Memory B cell (primary cell): ENCODE measurements around the gene SLC12A7.

Source experiments
- ATAC-seq: fragments of 150-1000 bp; cut with Tn5 transposase; 2 replicates; pipeline ENCODE4 v1.10.0; 2021; ENCODE audit warnings: low read depth, mild to moderate bottlenecking, moderate library complexity
- DNase-seq, 2 donors: peaks; one replicate each; pipeline ENCODE4 v3.0.0; 2022; ENCODE audit warnings: low spot score in 2 of 2
- H3K27ac Mint-ChIP-seq: one replicate; pipeline ENCODE4 v1.8.0; 2022; ENCODE audit warnings: mild to moderate bottlenecking, moderate library complexity, mixed read lengths
- H3K27me3 Mint-ChIP-seq: one replicate; pipeline ENCODE4 v1.8.0; 2022; ENCODE audit warnings: mixed read lengths
- H3K36me3 Mint-ChIP-seq: one replicate; pipeline ENCODE4 v1.8.0; 2022; ENCODE audit warnings: mild to moderate bottlenecking, mixed read lengths
- H3K4me1 Mint-ChIP-seq: one replicate; pipeline ENCODE4 v1.8.0; 2022; ENCODE audit warnings: mixed read lengths
- H3K4me3 Mint-ChIP-seq: one replicate; pipeline ENCODE4 v1.8.0; 2022; ENCODE audit warnings: mild to moderate bottlenecking, moderate library complexity, mixed read lengths
- H3K9me3 Mint-ChIP-seq: one replicate; pipeline ENCODE4 v1.8.0; 2022; ENCODE audit warnings: mixed read lengths

The SLC12A7 gene

GRCh38 chr5:1115123-1115815 lies 3.4 kb upstream of the SLC12A7 start:
- no peaks in the 10 kb centered on the region for H3K9me3 Mint-ChIP-seq
- ATAC-seq (no peak), DNase-seq (no peak)
- peaks cover 9% of the 10 kb centered on the region for H3K4me1 Mint-ChIP-seq
- H3K36me3 Mint-ChIP-seq: no peaks in the 10 kb centered on the region
- no peaks in the 10 kb centered on the region for H3K27me3 Mint-ChIP-seq
- no peak overlapping the region for H3K4me3 Mint-ChIP-seq
- no peak overlapping the region for H3K27ac Mint-ChIP-seq

GRCh38 chr5:1113805-1114586 lies 2.1 kb upstream of the SLC12A7 start:
- Mint-ChIP-seq H3K9me3 (no peaks in the 10 kb centered on the region), H3K27me3 (no peaks in the 10 kb centered on the region), H3K36me3 (no peaks in the 10 kb centered on the region), H3K4me1 (peaks cover 13% of the 10 kb centered on the region), H3K4me3 (no peak overlapping the region), H3K27ac (no peak overlapping the region)
- ATAC-seq (no peak), DNase-seq (no peak)

GRCh38 chr5:1113332-1113690 lies 1.4 kb upstream of the SLC12A7 start:
- Mint-ChIP-seq H3K27me3 (no peaks in the 10 kb centered on the region), H3K9me3 (no peaks in the 10 kb centered on the region), H3K4me1 (peaks cover 19% of the 10 kb centered on the region), H3K4me3 (peak overlapping the region; percentile 50), H3K36me3 (no peaks in the 10 kb centered on the region), H3K27ac (no peak overlapping the region)
- no peak for ATAC-seq
- no peak for DNase-seq

- Mint-ChIP-seq H3K27ac (no peak overlapping the region), H3K4me1 (peaks cover 21% of the 10 kb centered on the region), H3K9me3 (no peaks in the 10 kb centered on the region), H3K36me3 (no peaks in the 10 kb centered on the region), H3K27me3 (no peaks in the 10 kb centered on the region), H3K4me3 (peak overlapping the region; percentile 82)
- ATAC-seq (peak; percentile 20), DNase-seq (no peak)
Observed at GRCh38 chr5:1112596-1113331, 901 bp upstream of the SLC12A7 start.

GRCh38 chr5:1111241-1111726 lies 579 bp downstream of the SLC12A7 start:
- peak overlapping the region; percentile 50 for H3K27ac Mint-ChIP-seq
- H3K27me3 Mint-ChIP-seq: no peaks in the 10 kb centered on the region
- H3K4me3 Mint-ChIP-seq: peak overlapping the region; percentile 90
- no peaks in the 10 kb centered on the region for H3K9me3 Mint-ChIP-seq
- H3K36me3 Mint-ChIP-seq: no peaks in the 10 kb centered on the region
- ATAC-seq: peak; percentile 23
- DNase-seq: no peak
- H3K4me1 Mint-ChIP-seq: peaks cover 35% of the 10 kb centered on the region

- no peaks in the 10 kb centered on the region for H3K9me3 Mint-ChIP-seq
- H3K27me3 Mint-ChIP-seq: no peaks in the 10 kb centered on the region
- H3K4me3 Mint-ChIP-seq: peak overlapping the region; percentile 90
- no peak for DNase-seq
- peak overlapping the region; percentile 74 for H3K27ac Mint-ChIP-seq
- H3K4me1 Mint-ChIP-seq: peaks cover 39% of the 10 kb centered on the region
- no peaks in the 10 kb centered on the region for H3K36me3 Mint-ChIP-seq
- no peak for ATAC-seq
Observed at GRCh38 chr5:1110307-1111240, 1.3 kb downstream of the SLC12A7 start.

- Mint-ChIP-seq H3K4me3 (peak overlapping the region; percentile 90), H3K36me3 (no peaks in the 10 kb centered on the region), H3K27me3 (no peaks in the 10 kb centered on the region), H3K9me3 (no peaks in the 10 kb centered on the region), H3K4me1 (peaks cover 40% of the 10 kb centered on the region), H3K27ac (peak overlapping the region; percentile 74)
- ATAC-seq (no peak), DNase-seq (no peak)
Observed at GRCh38 chr5:1109542-1110306, 2.1 kb downstream of the SLC12A7 start.

GRCh38 chr5:1108865-1109174 lies 3.0 kb downstream of the SLC12A7 start:
- Mint-ChIP-seq H3K27ac (peak overlapping the region; percentile 99), H3K27me3 (no peaks in the 10 kb centered on the region), H3K9me3 (no peaks in the 10 kb centered on the region), H3K4me3 (peak overlapping the region; percentile 67), H3K36me3 (no peaks in the 10 kb centered on the region), H3K4me1 (peaks cover 45% of the 10 kb centered on the region)
- no peak for ATAC-seq
- DNase-seq: no peak

GRCh38 chr5:1108023-1108864 lies 3.6 kb downstream of the SLC12A7 start:
- no peak for DNase-seq
- no peaks in the 10 kb centered on the region for H3K36me3 Mint-ChIP-seq
- ATAC-seq: no peak
- H3K27ac Mint-ChIP-seq: peak overlapping the region; percentile 99
- peaks cover 3% of the 10 kb centered on the region for H3K27me3 Mint-ChIP-seq
- H3K4me3 Mint-ChIP-seq: peak overlapping the region; percentile 67
- peaks cover 50% of the 10 kb centered on the region for H3K4me1 Mint-ChIP-seq
- H3K9me3 Mint-ChIP-seq: no peaks in the 10 kb centered on the region

GRCh38 chr5:1107167-1108022 lies 4.5 kb downstream of the SLC12A7 start:
- Mint-ChIP-seq H3K27ac (peak overlapping the region; percentile 99), H3K4me1 (peaks cover 46% of the 10 kb centered on the region), H3K4me3 (peak overlapping the region; percentile 25)

GRCh38 chr5:1106385-1107166 lies 5.3 kb downstream of the SLC12A7 start:
- DNase-seq: no peak

More at GRCh38 chr5:1107167-1108022, 4.5 kb downstream of the SLC12A7 start:
- H3K9me3 Mint-ChIP-seq: no peaks in the 10 kb centered on the region
- H3K36me3 Mint-ChIP-seq: no peaks in the 10 kb centered on the region
- H3K27me3 Mint-ChIP-seq: peaks cover 3% of the 10 kb centered on the region
- no peak for ATAC-seq
- DNase-seq: no peak

More at GRCh38 chr5:1106385-1107166, 5.3 kb downstream of the SLC12A7 start:
- H3K4me3 Mint-ChIP-seq: peak overlapping the region; percentile 25
- ATAC-seq: no peak
- H3K4me1 Mint-ChIP-seq: peaks cover 53% of the 10 kb centered on the region
- no peaks in the 10 kb centered on the region for H3K36me3 Mint-ChIP-seq
- H3K27ac Mint-ChIP-seq: peak overlapping the region; percentile 99
- H3K9me3 Mint-ChIP-seq: no peaks in the 10 kb centered on the region
- H3K27me3 Mint-ChIP-seq: peaks cover 3% of the 10 kb centered on the region
